Panc1 (cell line): Measurements from ENCODE around the gene RAB28. TPM values are rescaled to one million over a fixed set of nuclear protein-coding genes. Genes with fewer than 3 reads are reported as not detected.

ENCODE experiments used
- ATAC-seq: fragments of 200-7000 bp; cut with Tn5 transposase; 2 replicates; pipeline ENCODE4 v1.9.1; 2020; ENCODE audit warnings: mild to moderate bottlenecking, moderate library complexity
- BruUV-seq: library from RNA; stranded (reverse); fragments of 400-500 nt; replicated peaks from 2 replicates; lab custom pipeline; 2021; lab: Mats Ljungman, UMichigan
- CTCF ChIA-PET: fragments of 300-600 bp; sonication (Branson Sonifier 250); formaldehyde crosslinking; loops from one replicate; lab custom pipeline; 2022; ENCODE audit warnings: antibody characterized with exemption; lab: Charles Lee
- POLR2A ChIA-PET: fragments of 300-600 bp; sonication (Branson Sonifier 250); formaldehyde crosslinking; loops from one replicate; lab custom pipeline; 2022; ENCODE audit warnings: antibody characterized with exemption; lab: Charles Lee
- DNase-seq: peaks from one replicate; pipeline ENCODE4 v3.0.0-alpha.2; 2010; ENCODE audit warnings: low read depth, low spot score
- H3K27ac ChIP-seq: 2 replicates; pipeline ENCODE4 v1.5.1; 2011; ENCODE audit warnings: mild to moderate bottlenecking, low read length, inconsistent platforms
- H3K27me3 ChIP-seq: fragments of 200-500 bp; sonication (Bioruptor generic); 2 replicates; pipeline ENCODE4 v1.6.0; 2014; ENCODE audit warnings: low read length, inconsistent platforms; ENCODE audit not compliant: control insufficient read depth, insufficient read depth
- H3K36me3 ChIP-seq: fragments of 200-500 bp; sonication (Bioruptor generic); 2 replicates; pipeline ENCODE4 v1.5.1; 2014; ENCODE audit warnings: inconsistent platforms, mild to moderate bottlenecking, low read length, moderate library complexity; ENCODE audit not compliant: control insufficient read depth, insufficient read depth
- H3K4me1 ChIP-seq: 2 replicates; pipeline ENCODE4 v1.5.1; 2011; ENCODE audit warnings: inconsistent platforms, mild to moderate bottlenecking, low read length, moderate library complexity; ENCODE audit not compliant: control insufficient read depth, insufficient read depth
- H3K4me3 ChIP-seq, 2 experiments: 2 replicates each; pipeline ENCODE4 v1.5.1; 2011 to 2012; ENCODE audit warnings: low read depth in 2 of 2, low read length in 2 of 2, mild to moderate bottlenecking in 2 of 2, inconsistent platforms in 1 of 2, moderate library complexity in 1 of 2
- H3K9me3 ChIP-seq: fragments of 200-500 bp; sonication (Bioruptor generic); 2 replicates; pipeline ENCODE4 v1.5.1; 2014; ENCODE audit warnings: low read depth, mild to moderate bottlenecking, inconsistent platforms, low read length, moderate library complexity; ENCODE audit not compliant: control insufficient read depth, insufficient read depth
- POLR2AphosphoS5 ChIP-seq: IDR thresholded peaks from 2 replicates; pipeline ENCODE4 v1.6.1; 2012; ENCODE audit warnings: mild to moderate bottlenecking, low read depth, low read length, moderate library complexity
- SIN3A ChIP-seq: IDR thresholded peaks from 2 replicates; pipeline ENCODE4 v1.6.1; 2012; ENCODE audit warnings: low read depth, mild to moderate bottlenecking, low read length, moderate library complexity, borderline replicate concordance; ENCODE audit not compliant: insufficient read depth
- TCF7L2 ChIP-seq: IDR thresholded peaks from 2 replicates; pipeline ENCODE4 v1.6.1; 2011; ENCODE audit warnings: mild to moderate bottlenecking, low read depth, low read length, inconsistent platforms
- in situ Hi-C: cut with HindIII; loops from 2 replicates; pipeline ENCODE4 v1.10.0; 2016; ENCODE audit warnings: low sequenced_read_pairs, low pct_unique_long_range_greater_than_20kb
- intact Hi-C: fragments of 100-400 bp; cut with micrococcal nuclease; formaldehyde crosslinking; loops from one replicate; pipeline ENCODE4 v1.10.0; 2022; ENCODE audit not compliant: unreplicated experiment
- total RNA-seq: library from RNA; stranded (reverse); gene quantifications from one replicate; pipeline ENCODE4 v1.2.1, GENCODE V29; 2021; ENCODE audit not compliant: unreplicated experiment
- TF ChIP-seq, protein P1 (sequence below), 2 experiments: IDR thresholded peaks; 2 replicates each; pipeline ENCODE4 v1.6.1; 2011 to 2012; ENCODE audit warnings: low read depth in 2 of 2, control low read depth in 1 of 2, low read length in 1 of 2, mild to moderate bottlenecking in 1 of 2, moderate library complexity in 1 of 2; ENCODE audit not compliant: insufficient read depth in 1 of 2
- TF ChIP-seq, protein P2 (sequence below): fragments of 450-650 bp; IDR thresholded peaks from 2 replicates; pipeline ENCODE4 v1.5.1; 2017; ENCODE audit warnings: mild to moderate bottlenecking

The RAB28 gene
- total RNA-seq, 1 experiment from 2014 or later: 10.2 TPM

DNA sequence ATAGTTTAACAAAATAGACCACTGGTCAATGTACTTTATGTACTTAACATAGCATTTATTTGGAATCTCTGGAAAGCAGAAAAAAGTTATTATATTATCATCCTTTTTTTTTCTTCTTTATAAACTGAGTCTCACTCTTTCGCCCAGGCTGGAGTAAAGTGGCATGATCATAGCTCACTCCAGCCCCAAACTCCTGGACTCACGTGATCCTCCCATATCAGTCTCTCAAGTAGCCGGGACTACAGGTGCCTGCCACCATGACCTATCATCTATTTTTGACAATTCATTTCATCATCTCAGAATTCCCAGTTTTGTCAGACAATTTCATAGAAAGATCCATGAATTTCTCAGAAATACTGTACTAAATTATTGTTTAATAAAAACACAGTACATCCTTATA is 12.7 kb downstream of the RAB28 start:
- in situ Hi-C loops (no loop called here), intact Hi-C loops (no loop called here)
- no TSS peak for BruUV-seq
- DNase-seq (no peak), ATAC-seq (no peak)
- H3K4me1 ChIP-seq: no peaks in the 10 kb centered on the region
- no peaks in the 10 kb centered on the region for H3K36me3 ChIP-seq
- no peak overlapping the region for H3K27ac ChIP-seq
- H3K4me3 ChIP-seq: no peak overlapping the region
- ChIA-PET CTCF (no interaction called here), POLR2A (no interaction called here)
- H3K27me3 ChIP-seq: no peaks in the 10 kb centered on the region
- no peaks in the 10 kb centered on the region for H3K9me3 ChIP-seq
- no peak for TF ChIP-seq SIN3A
- TF ChIP-seq TCF7L2: no peak
- TF ChIP-seq, protein P1, sequence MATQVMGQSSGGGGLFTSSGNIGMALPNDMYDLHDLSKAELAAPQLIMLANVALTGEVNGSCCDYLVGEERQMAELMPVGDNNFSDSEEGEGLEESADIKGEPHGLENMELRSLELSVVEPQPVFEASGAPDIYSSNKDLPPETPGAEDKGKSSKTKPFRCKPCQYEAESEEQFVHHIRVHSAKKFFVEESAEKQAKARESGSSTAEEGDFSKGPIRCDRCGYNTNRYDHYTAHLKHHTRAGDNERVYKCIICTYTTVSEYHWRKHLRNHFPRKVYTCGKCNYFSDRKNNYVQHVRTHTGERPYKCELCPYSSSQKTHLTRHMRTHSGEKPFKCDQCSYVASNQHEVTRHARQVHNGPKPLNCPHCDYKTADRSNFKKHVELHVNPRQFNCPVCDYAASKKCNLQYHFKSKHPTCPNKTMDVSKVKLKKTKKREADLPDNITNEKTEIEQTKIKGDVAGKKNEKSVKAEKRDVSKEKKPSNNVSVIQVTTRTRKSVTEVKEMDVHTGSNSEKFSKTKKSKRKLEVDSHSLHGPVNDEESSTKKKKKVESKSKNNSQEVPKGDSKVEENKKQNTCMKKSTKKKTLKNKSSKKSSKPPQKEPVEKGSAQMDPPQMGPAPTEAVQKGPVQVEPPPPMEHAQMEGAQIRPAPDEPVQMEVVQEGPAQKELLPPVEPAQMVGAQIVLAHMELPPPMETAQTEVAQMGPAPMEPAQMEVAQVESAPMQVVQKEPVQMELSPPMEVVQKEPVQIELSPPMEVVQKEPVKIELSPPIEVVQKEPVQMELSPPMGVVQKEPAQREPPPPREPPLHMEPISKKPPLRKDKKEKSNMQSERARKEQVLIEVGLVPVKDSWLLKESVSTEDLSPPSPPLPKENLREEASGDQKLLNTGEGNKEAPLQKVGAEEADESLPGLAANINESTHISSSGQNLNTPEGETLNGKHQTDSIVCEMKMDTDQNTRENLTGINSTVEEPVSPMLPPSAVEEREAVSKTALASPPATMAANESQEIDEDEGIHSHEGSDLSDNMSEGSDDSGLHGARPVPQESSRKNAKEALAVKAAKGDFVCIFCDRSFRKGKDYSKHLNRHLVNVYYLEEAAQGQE (IDR thresholded peaks at IDR 0.05; ENCODE audit: insufficient read depth in 1 of 2, low read depth in 2 of 2, low read length in 1 of 2): no peak
- TF ChIP-seq POLR2AphosphoS5: no peak
- TF ChIP-seq, protein P2, sequence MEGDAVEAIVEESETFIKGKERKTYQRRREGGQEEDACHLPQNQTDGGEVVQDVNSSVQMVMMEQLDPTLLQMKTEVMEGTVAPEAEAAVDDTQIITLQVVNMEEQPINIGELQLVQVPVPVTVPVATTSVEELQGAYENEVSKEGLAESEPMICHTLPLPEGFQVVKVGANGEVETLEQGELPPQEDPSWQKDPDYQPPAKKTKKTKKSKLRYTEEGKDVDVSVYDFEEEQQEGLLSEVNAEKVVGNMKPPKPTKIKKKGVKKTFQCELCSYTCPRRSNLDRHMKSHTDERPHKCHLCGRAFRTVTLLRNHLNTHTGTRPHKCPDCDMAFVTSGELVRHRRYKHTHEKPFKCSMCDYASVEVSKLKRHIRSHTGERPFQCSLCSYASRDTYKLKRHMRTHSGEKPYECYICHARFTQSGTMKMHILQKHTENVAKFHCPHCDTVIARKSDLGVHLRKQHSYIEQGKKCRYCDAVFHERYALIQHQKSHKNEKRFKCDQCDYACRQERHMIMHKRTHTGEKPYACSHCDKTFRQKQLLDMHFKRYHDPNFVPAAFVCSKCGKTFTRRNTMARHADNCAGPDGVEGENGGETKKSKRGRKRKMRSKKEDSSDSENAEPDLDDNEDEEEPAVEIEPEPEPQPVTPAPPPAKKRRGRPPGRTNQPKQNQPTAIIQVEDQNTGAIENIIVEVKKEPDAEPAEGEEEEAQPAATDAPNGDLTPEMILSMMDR: no peak

DNA sequence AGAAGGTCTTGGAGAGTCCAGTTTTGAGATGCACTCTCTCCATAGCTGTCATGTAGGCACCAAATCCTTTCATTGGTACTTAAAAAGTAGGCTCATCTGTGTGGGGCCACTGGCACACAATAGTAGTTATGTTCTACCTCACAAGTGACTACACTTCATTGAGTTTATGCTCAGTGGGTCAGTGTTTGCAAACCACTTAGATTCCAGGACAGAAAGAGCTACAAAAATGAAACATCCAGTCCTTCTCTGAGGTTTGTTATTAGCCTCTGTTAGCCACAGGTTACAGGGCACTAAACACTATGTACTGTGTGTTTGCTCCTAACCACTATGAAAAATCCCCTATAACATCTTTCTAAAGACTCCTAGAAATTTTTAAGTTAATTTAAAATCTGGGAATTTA is 13.8 kb downstream of the RAB28 start:
- intact Hi-C loops: no loop called here
- DNase-seq: no peak
- no peak for ATAC-seq
- Histone ChIP-seq H3K27ac (no peak overlapping the region), H3K36me3 (no peaks in the 10 kb centered on the region), H3K4me1 (no peaks in the 10 kb centered on the region), H3K27me3 (no peaks in the 10 kb centered on the region), H3K4me3 (no peak overlapping the region), H3K9me3 (no peaks in the 10 kb centered on the region)
- TF ChIP-seq TCF7L2: no peak
- TF ChIP-seq, protein P1 (IDR thresholded peaks at IDR 0.05; ENCODE audit: insufficient read depth in 1 of 2, low read depth in 2 of 2, low read length in 1 of 2): no peak
- TF ChIP-seq, protein P2: no peak
- no peak for TF ChIP-seq POLR2AphosphoS5
- no peak for TF ChIP-seq SIN3A
- ChIA-PET CTCF (no interaction called here), POLR2A (no interaction called here)
- BruUV-seq: no TSS peak
- in situ Hi-C loops: no loop called here
